NOMO-1 treated with dmso at 0.1 percent for 144 hours (cell line): Measurements from ENCODE around the gene ZKSCAN5.
A peak's percentile ranks its signal among the peaks of the same experiment; 100 is the strongest.

Source experiments
- DNase-seq: peaks from one replicate; lab custom pipeline; 2025; ENCODE audit not compliant: unreplicated experiment; lab: John Stamatoyannopoulos, UW

The ZKSCAN5 gene

DNA sequence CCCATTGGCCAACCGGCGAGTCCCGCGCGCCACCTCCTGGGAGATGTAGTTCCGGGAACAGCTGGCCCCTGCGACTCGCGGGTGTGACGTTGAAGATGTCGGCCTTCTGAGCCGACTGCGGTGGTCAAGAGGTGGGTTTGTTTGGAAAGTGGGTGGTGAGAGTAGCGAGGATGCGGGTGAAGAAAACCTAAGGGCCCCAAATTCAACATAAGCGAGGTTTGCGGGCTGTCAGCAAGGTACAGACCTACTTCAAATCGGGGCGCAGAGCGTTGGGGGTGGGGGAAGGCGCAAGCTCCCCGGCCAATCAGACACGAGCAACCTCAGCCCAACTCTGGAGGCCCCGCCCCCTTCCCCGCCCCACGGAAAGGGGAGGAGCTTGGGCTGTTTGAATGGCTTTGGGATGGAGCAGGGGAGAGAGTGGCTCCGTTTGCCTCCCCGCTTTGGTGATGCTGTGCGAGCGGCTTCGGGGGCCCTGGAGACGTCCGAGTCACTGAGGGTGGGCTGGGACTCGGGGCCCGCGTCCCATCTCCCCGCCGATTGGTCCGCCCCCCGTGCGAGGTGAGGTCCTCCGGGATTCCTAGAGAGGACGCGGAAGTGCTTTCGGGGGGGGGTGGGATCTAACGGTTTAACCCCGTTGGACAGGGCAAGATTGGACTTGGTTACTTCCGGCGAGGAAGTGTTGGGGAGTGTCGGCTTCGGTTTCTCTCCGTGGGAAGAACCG is at the start of gene ZKSCAN5:
ZKSCAN5 (plus strand) TSS at position 60 of the 721 bp plus-strand sequence. CDS start 1,383 bp downstream, outside the sequence.
- DNase-seq, result peak; percentile 98

DNA sequence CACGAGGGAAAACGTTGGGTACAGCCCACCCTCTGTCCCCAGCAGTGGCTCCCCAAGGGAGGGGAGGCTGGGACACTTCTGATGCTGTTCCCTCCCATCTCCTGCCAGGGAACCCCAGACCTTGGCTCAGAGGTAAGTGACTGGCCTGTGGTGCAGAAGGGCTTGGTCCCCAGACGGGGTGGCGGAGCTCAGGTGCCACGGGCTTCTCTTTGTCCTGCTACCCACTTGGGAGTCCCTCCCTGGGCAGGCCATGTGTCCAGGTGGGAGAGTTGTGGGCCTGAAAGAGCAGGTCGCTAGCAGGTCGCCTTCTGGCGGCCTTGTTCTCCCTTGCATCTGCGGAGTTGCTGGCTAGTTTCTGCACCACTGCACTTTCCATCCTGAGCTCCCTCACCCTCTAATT is 48.6 kb upstream of the ZKSCAN5 start:
- no peak for DNase-seq

DNA sequence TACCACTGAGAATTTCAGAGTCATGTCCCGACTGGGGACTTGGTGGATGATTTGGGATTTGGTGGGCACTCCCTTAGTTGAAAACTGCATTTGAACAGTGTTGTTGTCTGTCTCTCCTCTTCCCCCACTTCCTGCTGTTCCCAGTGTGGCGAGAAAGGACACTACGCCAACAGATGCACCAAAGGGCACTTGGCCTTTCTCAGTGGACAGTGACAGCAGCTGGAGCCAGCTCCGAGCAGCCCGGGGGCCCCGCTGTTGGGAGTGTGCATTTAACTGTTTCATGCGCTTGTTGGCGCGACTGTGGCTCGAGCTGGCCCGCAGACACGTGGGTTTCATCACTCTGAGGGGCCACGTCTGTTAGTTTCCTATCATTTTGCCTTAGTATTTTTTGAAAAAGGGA is 48.2 kb upstream of the ZKSCAN5 start:
- DNase-seq, result no peak

DNA sequence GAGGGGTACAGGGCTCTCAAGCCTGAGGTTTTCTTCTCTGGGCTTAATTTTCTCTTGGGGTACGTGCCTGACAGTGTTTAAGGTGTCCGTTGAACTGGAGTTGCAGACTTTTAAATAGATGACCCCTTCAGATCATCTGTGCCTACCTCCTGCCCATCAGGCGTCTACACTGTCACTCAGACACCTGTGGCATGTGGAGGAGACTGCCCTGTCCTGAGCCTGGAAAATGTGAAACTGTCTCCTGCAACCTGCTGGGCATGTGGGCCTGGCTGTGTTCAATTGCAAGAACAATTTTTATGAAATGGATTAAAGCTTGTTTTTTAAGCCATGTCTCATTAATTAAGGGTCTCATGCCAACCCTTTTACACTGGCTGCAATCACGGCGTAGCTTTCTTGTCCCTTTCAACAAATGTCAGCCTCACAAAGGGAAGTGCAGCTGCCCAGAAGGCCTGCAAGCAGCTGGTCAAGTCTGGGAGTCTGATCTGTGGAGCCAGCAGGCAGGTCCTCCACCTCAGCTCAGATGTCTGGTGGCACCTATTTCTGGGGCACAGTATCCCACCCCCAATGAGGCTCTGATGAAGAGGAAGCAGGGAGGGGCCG is 47.3 kb upstream of the ZKSCAN5 start:
- DNase-seq, result no peak

DNA sequence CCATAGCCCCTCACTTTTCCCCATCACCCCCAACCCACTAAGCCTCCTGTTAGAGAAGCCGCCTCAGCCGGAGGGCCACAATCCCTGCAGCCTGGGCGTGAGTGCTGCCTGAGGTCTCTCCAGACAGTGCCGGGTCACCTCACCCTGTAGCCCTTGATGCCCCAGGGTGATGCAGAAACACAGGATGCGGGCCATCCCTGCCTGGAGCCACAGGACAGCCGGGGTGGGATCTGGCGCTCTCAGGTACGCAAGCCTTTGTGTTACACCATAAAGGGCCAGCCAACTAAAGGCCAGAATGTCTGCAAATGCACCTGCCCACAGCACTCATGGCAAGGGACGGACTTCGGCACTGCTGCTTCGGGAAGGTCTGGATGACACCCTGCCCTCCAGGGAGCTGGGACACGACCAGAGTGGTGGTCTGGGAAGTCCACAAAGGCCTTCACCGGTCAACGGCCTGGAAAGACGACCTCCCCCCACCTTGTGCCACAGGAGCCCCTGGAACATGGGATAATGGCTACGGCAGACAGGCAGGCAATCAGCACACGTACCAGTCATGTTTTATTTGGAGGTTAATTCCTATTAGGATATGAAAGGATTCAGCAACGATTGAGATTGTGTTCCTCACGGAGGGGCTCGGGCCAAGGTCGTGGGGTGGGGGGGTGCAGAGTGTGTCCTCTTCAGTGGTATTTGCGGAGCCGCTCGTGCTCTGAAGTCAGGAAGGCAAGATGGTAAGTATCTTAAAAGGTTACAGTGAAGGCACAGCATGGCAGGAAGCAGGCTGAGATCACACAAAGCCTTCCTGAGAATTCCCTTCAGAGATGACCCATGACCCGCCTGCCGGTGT is 46.6 kb upstream of the ZKSCAN5 start:
- DNase-seq, result no peak

DNA sequence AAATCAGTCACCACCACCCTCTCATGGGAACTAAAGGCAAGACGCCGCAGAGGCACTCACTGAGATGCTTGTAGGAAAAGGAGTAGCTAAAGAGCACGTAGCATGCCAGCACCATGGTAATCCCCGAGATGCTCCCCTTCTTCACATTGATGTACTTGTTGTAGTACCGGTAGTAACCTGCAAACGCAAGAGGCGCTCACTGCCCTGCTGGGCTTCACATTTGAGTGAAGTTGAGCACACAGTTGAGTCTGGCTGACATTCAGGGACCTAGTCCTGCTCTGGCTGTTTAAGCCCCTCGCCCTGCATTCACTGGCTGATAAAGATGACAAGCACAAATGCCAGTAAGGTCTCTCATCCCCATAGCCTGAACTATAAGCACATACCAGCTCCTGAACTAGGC is 45.4 kb upstream of the ZKSCAN5 start:
- no peak for DNase-seq

DNA sequence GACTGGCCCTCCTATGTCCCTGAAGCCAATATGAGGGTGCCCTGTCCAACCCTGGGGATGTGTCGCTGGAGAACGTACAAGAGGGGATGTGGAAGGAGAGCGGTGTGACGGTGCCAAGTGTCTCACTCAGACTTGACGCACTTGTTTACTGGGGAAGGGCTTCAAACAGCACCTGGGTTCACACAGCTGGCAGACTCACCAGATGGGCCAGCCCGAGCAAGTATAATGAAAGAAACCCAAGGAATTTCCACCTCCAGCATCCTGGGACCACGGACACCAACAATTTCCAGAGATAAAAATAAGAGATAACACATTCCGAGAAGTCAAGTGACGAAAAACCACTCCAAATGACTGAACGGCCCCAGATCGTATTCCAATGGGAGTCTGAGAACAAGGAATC is 43.8 kb upstream of the ZKSCAN5 start:
- no peak for DNase-seq

DNA sequence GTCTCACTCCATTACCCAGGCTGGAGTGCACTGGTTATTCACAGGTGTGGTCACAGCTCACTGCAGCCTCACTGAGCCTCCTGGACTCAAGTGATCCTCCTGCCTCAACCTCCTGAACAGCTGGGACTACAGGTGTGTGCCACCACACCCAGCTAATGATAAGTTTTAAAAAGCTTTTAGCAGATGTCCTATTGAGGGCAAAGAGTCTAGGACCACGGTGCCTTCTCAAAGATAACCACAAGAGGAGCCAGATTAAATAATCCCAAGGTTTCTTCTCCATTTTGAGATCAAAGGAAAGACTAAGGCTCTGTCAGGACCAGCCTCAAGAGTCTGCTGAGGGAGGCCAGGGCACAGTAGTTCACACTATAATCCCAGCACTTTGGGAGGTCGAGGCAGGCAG is 43.2 kb upstream of the ZKSCAN5 start:
- DNase-seq, result no peak

DNA sequence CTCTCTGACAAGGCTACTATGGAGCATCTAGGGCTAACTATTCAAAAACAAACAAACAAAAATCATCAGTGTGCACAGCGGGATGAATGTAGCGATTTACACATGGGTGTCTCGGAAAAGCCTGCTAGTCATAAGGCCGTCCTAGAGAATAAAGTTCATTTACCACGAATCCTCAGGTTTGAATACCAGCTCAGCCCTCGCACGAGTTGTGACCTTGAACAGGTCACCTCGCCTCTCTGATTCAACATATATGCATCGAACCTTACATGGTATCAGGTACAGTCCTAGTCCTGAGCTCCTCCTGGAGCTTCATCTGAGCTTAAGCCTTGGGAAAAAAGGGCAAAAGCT is 39.1 kb upstream of the ZKSCAN5 start:
- no peak for DNase-seq

DNA sequence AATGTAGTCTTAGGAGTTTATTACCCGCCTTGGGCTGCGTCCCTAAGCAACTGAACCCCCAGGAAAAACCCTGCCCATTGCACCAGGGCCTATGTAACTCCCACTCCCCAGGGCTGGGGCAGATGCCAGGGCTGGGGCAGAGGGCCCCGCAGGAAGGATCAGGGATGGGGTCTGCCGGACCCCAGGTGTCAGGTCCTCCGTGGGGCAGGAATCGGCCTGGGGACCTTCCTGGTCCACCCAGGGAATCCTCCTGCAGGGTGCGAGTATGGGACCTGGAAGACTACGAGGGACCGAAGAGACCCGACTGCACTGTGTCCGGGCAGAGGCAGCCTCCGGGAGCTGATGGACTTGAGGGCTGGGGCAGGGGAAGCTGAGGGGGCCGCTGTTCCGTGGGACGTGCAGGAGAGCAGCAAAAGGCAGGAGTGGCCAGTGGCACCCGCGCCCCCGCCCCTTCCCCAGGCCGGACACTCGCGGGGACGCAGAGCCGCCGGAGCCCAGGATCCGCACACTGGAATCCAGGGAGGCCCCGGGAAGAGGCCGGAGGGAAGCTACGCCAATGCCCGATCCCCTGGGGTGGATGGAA is 36.0 kb upstream of the ZKSCAN5 start:
- no peak for DNase-seq

DNA sequence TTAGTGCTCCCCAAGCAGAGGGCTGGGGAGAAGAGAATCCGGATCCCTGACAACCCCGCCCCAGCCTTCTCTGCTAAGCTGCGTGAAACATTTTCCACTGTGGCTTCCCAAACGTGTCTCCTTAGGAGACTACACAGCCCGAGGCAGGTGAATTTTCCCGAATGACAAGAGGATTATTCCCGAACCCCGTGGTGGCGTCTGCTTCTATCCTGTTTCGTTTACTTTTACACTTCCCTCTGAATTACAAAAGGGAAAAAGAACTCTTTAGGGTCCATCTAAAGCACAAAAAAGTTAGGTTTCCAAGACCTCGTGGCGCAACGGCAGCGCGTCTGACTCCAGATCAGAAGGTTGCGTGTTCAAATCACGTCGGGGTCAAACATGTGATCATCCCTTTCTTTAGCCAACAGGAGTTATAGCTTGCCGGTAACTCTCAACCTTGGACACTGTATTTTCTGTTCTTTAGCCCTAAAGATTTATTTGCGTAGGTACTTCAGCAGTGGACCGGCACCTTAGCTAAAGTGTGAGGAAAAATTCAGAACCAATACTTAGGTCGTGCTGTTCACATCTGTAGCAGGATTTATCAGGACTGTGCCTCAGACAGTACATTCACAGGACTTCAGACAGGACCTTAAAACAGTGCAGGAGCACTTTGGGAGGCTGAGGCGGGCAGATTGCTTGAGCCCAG is 34.9 kb upstream of the ZKSCAN5 start:
- DNase-seq, result no peak

DNA sequence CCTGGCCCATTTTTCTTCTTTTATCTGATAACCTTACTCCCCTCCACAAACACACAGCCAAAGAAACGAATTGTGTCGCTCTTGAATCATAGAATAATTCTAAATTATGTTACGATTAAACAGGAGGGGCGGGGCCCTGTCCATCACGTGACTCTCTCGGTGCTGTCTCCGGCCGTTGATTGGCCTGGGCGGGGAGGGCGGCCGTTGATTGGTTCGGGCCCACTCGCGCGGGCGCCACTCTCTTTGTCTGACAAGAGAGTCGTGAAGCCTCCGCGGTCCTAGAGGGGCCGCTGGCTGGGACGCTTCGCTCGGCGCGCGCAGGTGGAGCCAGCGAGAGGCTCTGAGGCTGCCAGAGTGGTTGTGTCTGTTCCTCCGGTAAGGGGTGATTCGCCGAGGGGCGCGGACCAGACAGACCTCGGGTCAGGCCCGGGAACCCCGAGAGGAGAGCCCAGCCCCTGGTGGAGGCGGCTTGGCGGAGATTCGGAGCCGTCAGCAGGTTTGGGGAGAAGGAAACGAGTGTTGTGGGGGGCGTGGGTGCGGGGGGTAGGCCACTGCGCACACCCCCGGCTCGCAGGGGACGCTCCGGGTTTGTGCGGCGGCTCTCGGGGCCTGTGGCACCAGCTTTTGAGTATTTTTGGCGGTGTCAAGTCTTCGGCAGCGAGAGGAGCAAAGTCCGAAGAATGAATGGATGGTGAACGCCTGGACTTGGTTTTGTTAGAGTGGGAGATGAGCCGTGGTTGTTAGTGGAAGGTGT is 31.7 kb upstream of the ZKSCAN5 start, which contains the start of gene ZNF789:
ZNF789 (plus strand) TSS at position 330 of the 754 bp plus-strand sequence. CDS start 3,567 bp downstream, outside the sequence.
- peak; percentile 97 for DNase-seq

DNA sequence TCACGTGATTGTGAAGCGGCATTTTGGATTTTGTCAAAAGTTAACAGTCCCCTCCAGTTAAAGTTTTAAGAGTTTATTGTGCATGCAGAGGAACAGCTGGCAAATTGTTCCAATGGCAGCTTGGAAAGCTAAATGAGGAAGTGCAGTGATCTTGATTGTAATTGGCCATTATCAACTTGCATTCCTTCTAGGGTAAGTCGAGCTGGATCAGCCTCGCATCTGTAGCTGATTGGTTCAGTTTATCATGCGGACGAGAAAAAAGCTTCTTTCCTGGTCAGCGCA is 31.2 kb upstream of the ZKSCAN5 start:
- DNase-seq, result peak; percentile 83

DNA sequence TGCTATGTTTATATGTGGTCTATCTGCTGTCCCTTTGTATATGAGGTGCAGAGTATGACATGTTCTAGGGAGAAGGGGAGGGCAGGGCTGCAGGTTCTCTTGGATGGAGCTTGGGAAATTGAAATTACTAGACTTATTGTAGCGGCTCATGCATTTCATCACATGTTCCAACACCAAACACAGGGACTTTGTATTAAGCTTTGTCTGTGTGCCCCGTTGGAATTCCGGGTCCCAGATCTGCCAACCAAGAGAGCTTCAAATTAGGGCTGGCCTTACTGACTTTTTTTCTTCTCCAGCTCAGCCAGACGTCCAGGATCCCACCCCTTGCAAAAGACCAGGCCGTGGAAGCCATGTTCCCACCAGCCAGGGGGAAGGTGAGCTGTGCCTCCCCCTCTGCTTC is 28.4 kb upstream of the ZKSCAN5 start:
- no peak for DNase-seq

DNA sequence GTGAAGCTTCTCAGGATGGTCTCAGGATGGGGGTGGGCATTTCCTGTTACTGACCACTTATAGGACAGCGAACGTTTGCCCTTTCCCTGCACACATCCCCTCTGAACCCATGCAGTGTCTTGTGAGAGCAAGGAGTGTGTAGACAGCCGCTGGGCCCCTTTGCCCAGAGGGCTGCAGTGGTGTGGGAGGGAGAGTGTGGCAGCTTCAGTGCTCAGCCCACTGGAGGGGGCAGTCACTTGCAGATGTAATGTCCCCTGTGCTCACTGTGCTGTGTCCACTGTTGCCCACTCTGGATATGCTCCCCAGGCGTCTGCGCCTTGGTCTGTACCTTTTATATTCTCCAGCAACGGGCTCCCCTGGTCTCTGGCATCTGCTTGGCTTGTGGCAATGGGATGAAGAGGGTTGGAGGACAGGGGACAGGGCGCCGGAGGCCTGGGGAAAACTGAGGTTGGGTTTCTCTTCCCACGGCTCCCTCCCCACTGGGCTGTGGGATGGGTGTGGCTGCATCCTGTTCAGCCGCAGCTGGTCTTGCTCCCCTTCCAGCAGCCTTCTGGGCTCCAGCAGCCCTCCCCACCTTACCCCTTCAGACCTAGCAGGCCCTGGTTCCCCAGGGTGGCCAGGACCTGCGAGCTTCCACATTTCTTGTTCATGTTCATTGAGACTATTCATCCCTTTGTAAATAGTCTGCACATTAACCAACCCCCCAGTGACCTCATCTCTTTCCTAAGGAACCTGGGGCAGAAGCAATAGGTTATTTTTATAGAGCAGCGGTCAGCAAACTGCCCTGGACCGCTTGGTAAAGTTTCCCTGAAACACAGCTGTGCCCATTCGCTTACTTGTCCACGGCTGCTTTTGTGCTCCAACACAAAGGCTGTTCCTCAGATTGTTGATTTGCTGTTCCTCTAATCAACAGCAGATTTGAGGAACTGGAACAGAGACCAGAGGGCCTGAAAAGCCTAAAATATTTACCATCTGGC is 25.7 kb upstream of the ZKSCAN5 start:
- DNase-seq, result no peak

DNA sequence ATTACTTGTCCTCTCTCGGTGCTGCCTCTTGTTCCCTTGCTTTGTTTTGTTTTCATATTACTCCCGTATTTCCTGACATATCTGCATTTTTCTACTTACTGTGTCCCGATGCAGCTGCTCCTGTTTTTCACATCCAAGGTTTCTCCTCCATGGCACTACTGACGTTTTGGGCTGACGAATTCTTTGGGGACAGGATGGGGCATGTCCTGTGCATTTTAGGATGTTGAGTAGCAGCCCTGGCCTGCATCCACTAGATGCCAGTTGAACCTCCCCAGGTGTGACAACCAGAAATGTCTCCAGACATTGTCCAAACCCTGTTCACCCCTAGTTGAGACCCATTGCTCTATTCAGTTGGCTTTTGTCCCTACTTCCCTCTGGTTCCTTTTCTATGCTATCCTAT is 19.4 kb upstream of the ZKSCAN5 start:
- no peak for DNase-seq

DNA sequence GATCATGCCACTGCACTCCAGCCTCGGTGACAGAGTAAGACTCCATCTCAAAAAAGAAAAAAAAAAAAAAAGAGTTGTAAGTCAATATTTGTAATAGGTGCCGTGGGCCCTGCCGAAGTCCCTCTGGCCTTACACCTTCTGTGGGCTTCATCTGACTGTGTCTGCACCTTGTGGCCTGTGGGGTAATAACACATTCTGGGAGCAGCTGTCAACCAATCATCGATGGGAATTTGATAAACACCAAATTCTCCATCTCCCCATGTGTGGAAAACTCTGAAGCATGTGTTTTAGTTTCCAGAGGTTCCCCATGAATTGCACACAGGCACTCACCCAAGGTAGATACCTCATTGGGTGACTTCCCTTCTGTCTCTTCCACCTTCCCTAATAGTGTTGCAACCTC is 15.2 kb upstream of the ZKSCAN5 start:
- no peak for DNase-seq

DNA sequence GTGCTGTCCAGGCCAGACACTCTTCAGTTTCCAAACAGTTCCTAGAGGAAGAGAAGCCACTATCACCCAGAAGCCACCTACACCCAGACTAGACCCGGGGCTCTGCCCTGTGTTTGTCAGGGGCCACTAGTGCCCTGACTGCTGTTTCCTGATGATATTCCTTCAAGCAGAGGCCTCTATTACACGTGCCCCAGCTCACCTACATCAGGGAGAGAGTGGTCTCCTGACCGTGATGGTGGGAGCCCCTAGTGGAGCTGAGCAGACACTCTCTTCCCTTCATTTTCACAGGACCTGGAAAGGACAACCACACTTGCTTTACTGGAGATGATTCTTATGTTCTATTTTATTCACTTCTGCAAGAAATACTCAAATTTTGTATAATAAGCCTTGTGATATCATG is 13.6 kb upstream of the ZKSCAN5 start:
- DNase-seq, result no peak

DNA sequence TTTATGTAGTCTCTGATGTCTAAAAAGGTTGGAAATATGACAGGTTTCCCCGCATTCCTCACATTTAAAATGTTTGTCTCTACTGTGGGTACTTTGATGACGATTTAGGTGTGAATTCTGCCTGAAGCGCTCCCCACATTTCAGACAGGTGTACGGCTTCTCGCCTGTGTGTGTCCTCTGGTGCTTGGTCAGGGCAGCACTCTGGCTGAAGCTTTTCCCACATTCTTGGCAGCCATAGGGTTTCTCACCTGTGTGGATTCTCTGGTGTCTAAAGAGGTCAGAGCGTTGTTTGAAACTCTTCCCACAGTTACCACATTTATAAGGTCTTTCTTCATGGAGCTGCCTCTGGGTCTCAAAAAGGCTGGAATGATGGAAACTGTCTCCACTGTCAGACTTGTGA is 10.6 kb upstream of the ZKSCAN5 start:
- no peak for DNase-seq
